Ishikawa (cell line): ENCODE data around the gene MROH8.

Experiments used
- CEBPB ChIP-seq: IDR thresholded peaks from 2 replicates; pipeline ENCODE4 v1.6.1; 2012
- EP300 ChIP-seq: IDR thresholded peaks from 2 replicates; pipeline ENCODE4 v1.6.1; 2012; ENCODE audit warnings: borderline replicate concordance
- TF ChIP-seq, protein P1 (sequence below): IDR thresholded peaks from 2 replicates; pipeline ENCODE4 v1.6.1; 2012; ENCODE audit warnings: low read depth, mild to moderate bottlenecking

DNA sequence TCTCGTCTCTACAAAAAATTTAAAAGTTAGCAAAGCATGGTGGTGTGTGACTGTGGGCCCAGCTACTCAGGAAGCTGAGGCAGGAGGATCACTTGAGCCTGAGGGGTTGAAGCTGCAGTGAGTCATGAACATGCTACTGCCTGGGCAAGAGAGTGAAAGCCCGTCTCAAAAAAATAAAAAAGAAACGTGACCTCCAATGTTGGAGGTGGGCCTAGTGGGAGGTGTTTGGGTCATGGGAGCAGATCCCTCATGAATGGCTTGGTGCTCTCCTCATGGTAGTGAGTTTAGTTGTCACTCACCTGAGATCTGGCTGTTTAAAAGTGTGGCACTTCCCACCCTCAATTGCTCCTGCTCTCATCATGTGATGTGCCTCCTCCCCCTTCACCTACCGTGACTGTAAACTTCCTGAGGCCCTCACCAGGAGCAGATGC lies 107.9 kb downstream of the MROH8 start:
- no peak for TF ChIP-seq CEBPB
- TF ChIP-seq, protein P1, sequence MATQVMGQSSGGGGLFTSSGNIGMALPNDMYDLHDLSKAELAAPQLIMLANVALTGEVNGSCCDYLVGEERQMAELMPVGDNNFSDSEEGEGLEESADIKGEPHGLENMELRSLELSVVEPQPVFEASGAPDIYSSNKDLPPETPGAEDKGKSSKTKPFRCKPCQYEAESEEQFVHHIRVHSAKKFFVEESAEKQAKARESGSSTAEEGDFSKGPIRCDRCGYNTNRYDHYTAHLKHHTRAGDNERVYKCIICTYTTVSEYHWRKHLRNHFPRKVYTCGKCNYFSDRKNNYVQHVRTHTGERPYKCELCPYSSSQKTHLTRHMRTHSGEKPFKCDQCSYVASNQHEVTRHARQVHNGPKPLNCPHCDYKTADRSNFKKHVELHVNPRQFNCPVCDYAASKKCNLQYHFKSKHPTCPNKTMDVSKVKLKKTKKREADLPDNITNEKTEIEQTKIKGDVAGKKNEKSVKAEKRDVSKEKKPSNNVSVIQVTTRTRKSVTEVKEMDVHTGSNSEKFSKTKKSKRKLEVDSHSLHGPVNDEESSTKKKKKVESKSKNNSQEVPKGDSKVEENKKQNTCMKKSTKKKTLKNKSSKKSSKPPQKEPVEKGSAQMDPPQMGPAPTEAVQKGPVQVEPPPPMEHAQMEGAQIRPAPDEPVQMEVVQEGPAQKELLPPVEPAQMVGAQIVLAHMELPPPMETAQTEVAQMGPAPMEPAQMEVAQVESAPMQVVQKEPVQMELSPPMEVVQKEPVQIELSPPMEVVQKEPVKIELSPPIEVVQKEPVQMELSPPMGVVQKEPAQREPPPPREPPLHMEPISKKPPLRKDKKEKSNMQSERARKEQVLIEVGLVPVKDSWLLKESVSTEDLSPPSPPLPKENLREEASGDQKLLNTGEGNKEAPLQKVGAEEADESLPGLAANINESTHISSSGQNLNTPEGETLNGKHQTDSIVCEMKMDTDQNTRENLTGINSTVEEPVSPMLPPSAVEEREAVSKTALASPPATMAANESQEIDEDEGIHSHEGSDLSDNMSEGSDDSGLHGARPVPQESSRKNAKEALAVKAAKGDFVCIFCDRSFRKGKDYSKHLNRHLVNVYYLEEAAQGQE, result no peak
- no peak for TF ChIP-seq EP300
